ENCODE measurements around the gene SSU72. TPM values are rescaled to one million over a fixed set of nuclear protein-coding genes. Genes with fewer than 3 reads are reported as not detected.
"Not testable (repeated sequence)": the region's sequence is repeated elsewhere in the genome, so short reads cannot be mapped to it uniquely, and the experiment has no call there.

Gene SSU72
- total RNA-seq, 1 experiment from 2014 or later: 179 TPM

- H2AFZ ChIP-seq (ENCODE audit: low read length); H2BK5ac ChIP-seq (ENCODE audit: insufficient read length, low read length); H3K79me1 ChIP-seq (ENCODE audit: insufficient read depth, low read depth, low read length, poor library complexity, severe bottlenecking); DNase-seq; H3K27ac ChIP-seq (ENCODE audit: insufficient read length, low read depth, low read length); H3K4me1 ChIP-seq (ENCODE audit: insufficient read depth, low read length); H3K14ac ChIP-seq (ENCODE audit: insufficient read depth, low read length); H3K79me2 ChIP-seq (ENCODE audit: insufficient read depth, low read length); H4K5ac ChIP-seq (ENCODE audit: insufficient read length, low read depth, low read length); H3K27me3 Mint-ChIP-seq (ENCODE audit: low read depth); H2BK15ac ChIP-seq (ENCODE audit: low read depth, low read length); H3K4me2 ChIP-seq (ENCODE audit: insufficient read depth, insufficient read length, low read length); H3K23ac ChIP-seq (ENCODE audit: insufficient read length, low read depth, low read length); H4K8ac ChIP-seq (replicated peaks; ENCODE audit: insufficient read length, low read depth, low read length); H3K23me2 ChIP-seq (ENCODE audit: insufficient read length, low read depth, low read length, poor library complexity, severe bottlenecking); H2BK12ac ChIP-seq (ENCODE audit: insufficient read length, low read depth, low read length); H2BK20ac ChIP-seq (ENCODE audit: low read depth, low read length, poor library complexity, severe bottlenecking); H3K18ac ChIP-seq (ENCODE audit: insufficient read length, low read depth, low read length); H4K20me1 ChIP-seq (ENCODE audit: control insufficient read depth, insufficient read depth, insufficient read length); H3T11ph ChIP-seq (ENCODE audit: low read length); H3K27me3 ChIP-seq (ENCODE audit: insufficient read depth, low read length); H3K9me3 Mint-ChIP-seq; H3K9ac ChIP-seq (ENCODE audit: extremely low read depth, insufficient read length, low read length); H3K4me1 Mint-ChIP-seq; H2AK5ac ChIP-seq (ENCODE audit: insufficient read length, low read length); H4K91ac ChIP-seq (ENCODE audit: insufficient read length, low read depth, low read length); H3K56ac ChIP-seq (ENCODE audit: insufficient read length, low read depth, low read length); H3K4ac ChIP-seq (ENCODE audit: low read depth, low read length); H3K4me3 Mint-ChIP-seq; H3K9me3 ChIP-seq (ENCODE audit: control insufficient read depth, low read depth, low read length); H2BK120ac ChIP-seq (ENCODE audit: low read depth, low read length, poor library complexity, severe bottlenecking): not testable (repeated sequence)
- no CpG with 5 or more reads among the region's 11 CpGs for WGBS (ENCODE audit: extremely low coverage, insufficient read length, low lambda C conversion rate)
- Mint-ChIP-seq H3K27ac (peak overlapping the region in 1 of 3 experiments; percentile 40; a peak in 1 of 7 replicates), H3K36me3 (ENCODE audit: insufficient read depth in 1 of 3, low read depth in 3 of 3) (peaks cover 7 to 24% (median 15%) of the 10 kb centered on the region in 3 experiments)
Measured at GRCh38 chr1:1556961-1557360, 17.7 kb downstream of the SSU72 start.
